Measurements from ENCODE around the gene LMAN2. TPM values are rescaled to one million over a fixed set of nuclear protein-coding genes. Genes with fewer than 3 reads are reported as not detected.

The LMAN2 gene
- total RNA-seq, 3 donors from 2014 or later: 91.9 to 150 (median 139) TPM

GRCh38 chr5:177329883-177330282 lies 21.6 kb downstream of the LMAN2 start:
- no peak overlapping the region for H3K4me3 ChIP-seq
- intact Hi-C loops (cut with DNase I, micrococcal nuclease): no loop called here
- no peaks in the 10 kb centered on the region for H3K36me3 ChIP-seq (ENCODE audit: low read depth)
- no peaks in the 10 kb centered on the region for H3K9me3 ChIP-seq
- DNase-seq (peak in 1 of 3 donors; percentile 10), ATAC-seq (no peak)
- peaks cover 12% of the 10 kb centered on the region for H3K4me1 ChIP-seq (ENCODE audit: low read depth)
- TF ChIP-seq CTCF (IDR thresholded peaks at IDR 0.05): no peak

GRCh38 chr5:177328545-177329231 lies 22.8 kb downstream of the LMAN2 start:
- ATAC-seq (no peak), DNase-seq (peak in 1 of 3 donors; percentile 8)
- Histone ChIP-seq H3K36me3 (ENCODE audit: low read depth) (no peaks in the 10 kb centered on the region), H3K9me3 (no peaks in the 10 kb centered on the region), H3K4me1 (ENCODE audit: low read depth) (peaks cover 12% of the 10 kb centered on the region), H3K4me3 (no peak overlapping the region)
- intact Hi-C loops (cut with DNase I, micrococcal nuclease): no loop called here
- TF ChIP-seq CTCF (IDR thresholded peaks at IDR 0.05): no peak

GRCh38 chr5:177327539-177328522 lies 23.6 kb downstream of the LMAN2 start:
- peaks cover 12% of the 10 kb centered on the region for H3K4me1 ChIP-seq (ENCODE audit: low read depth)
- TF ChIP-seq CTCF (IDR thresholded peaks at IDR 0.05): no peak
- peak; percentile 28 for ATAC-seq
- peak in 1 of 3 donors; percentile 21 for DNase-seq
- intact Hi-C loops (cut with DNase I, micrococcal nuclease): no loop called here
- H3K36me3 ChIP-seq (ENCODE audit: low read depth): no peaks in the 10 kb centered on the region
- no peaks in the 10 kb centered on the region for H3K9me3 ChIP-seq
- H3K4me3 ChIP-seq: no peak overlapping the region

GRCh38 chr5:177325868-177326381 lies 25.5 kb downstream of the LMAN2 start:
- Histone ChIP-seq H3K36me3 (ENCODE audit: low read depth) (no peaks in the 10 kb centered on the region), H3K9me3 (no peaks in the 10 kb centered on the region), H3K4me3 (no peak overlapping the region), H3K4me1 (ENCODE audit: low read depth) (peaks cover 12% of the 10 kb centered on the region)
- TF ChIP-seq CTCF (IDR thresholded peaks at IDR 0.05): no peak
- intact Hi-C loops (cut with DNase I, micrococcal nuclease): no loop called here
- ATAC-seq (peak; percentile 84), DNase-seq (peak in 1 of 3 donors; percentile 22)

GRCh38 chr5:177320879-177321278 lies 30.6 kb downstream of the LMAN2 start:
- no peaks in the 10 kb centered on the region for H3K9me3 ChIP-seq
- TF ChIP-seq CTCF (IDR thresholded peaks at IDR 0.05): no peak
- peaks cover 6% of the 10 kb centered on the region for H3K4me1 ChIP-seq (ENCODE audit: low read depth)
- H3K36me3 ChIP-seq (ENCODE audit: low read depth): no peaks in the 10 kb centered on the region
- intact Hi-C loops (cut with DNase I, micrococcal nuclease): no loop called here
- H3K4me3 ChIP-seq: no peak overlapping the region
- ATAC-seq (peak; percentile 20), DNase-seq (peak in 1 of 3 donors; percentile 22)
